Measurements from ENCODE around the gene ESYT3.
"Not testable (repeated sequence)": the region's sequence is repeated elsewhere in the genome, so short reads cannot be mapped to it uniquely, and the experiment has no call there.

The ESYT3 gene

GRCh38 chr3:138461896-138462295 is 27.5 kb downstream of the ESYT3 start:
- no peak for DNase-seq

DNA sequence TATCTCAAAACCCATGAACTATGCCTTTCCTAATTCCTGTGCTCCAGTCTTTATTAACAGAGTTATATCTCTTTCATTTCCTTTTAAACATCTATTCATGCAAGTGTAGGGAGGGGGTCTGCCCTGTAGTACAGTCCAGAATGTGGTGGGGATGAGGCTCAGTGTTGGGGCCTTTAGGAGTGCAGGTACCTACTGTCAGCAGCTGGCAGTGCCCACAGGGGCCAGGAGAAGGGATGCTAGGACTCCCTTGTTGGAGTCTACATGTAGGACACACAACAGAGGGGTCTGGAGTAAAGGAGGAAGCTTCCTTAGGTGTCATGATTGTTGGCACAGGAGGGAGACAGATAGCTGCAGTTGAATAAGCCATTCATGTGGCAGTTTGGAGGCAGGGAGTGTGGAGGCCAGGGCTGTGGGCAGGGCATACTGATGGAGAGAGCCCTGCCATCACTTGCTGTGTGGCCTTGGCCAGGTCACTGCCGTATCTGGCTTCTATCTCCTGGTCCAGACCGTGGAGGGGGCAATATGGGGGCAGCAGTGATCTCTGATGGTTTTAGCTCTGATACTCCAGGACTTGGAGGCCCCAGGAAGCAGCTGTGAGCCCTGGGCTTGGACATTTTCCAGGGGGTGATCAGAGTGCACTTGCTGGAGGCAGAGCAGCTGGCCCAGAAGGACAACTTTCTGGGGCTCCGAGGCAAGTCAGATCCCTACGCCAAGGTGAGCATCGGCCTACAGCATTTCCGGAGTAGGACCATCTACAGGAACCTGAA is 29.5 kb downstream of the ESYT3 start:
- DNase-seq, result no peak

GRCh38 chr3:138464491-138464860 is 30.1 kb downstream of the ESYT3 start:
- no peak for DNase-seq

DNA sequence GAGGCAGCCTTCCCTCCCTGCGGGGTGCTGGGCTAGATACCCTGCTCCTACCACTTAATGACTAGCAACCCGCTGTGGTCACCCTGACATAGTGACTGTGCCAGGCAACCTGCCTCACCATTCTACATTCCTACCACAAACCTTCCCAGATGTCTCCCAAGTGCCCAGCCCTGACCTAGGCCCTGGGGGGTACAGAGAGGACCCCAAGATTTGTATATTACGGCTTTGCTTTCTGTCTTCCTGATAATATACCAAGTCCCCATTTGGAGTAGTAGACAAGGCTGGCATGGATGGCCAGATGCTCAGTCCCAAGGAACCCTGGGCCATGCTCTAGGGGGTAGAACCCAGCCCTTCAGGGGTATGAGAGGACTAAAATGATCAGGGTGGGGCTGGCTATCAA is 31.0 kb downstream of the ESYT3 start:
- DNase-seq, result no peak

- DNase-seq, result no peak
Observed at GRCh38 chr3:138465925-138466324, 31.5 kb downstream of the ESYT3 start.

- no peak for DNase-seq
Observed at GRCh38 chr3:138467931-138468330, 33.5 kb downstream of the ESYT3 start.

GRCh38 chr3:138468451-138468850 is 34.0 kb downstream of the ESYT3 start:
- DNase-seq, result no peak

DNA sequence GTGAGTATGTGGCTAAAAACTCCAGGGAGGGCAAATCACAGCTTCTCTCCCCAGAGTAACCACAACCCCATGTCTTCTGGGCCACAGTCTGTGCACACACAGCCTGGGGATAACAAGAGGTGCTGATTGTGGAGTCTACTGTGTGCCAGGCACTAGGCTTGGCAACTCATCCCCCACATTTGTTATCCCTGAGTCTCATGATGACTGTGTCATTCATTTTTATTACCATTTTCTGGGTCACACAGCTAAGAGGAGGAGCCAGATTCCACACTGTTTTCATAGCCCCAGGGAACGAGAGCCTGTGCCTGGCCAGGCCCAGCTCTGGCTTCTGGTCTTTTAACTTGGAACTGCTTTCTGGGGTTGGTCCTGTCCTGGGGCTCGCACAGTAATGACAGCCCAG is 34.5 kb downstream of the ESYT3 start:
- DNase-seq, result no peak

DNA sequence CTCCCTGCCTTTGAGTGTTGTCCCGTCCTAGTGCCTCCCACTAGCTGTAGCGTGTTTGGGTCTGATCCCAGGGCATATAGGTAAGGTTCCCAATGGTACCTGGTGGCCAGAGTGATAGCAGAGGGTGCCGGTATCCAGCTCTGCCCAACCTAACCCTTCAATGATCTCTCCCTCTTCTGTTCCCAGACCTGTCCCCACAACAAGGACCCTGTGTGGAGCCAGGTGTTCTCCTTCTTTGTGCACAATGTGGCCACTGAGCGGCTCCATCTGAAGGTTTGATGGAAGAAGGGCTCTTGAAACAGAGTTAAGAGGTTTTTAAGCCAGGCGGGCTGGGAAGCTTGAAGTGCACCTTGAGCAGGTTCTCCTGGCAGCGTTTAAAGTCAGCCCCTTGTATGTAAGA is 35.5 kb downstream of the ESYT3 start:
- no peak for DNase-seq

DNA sequence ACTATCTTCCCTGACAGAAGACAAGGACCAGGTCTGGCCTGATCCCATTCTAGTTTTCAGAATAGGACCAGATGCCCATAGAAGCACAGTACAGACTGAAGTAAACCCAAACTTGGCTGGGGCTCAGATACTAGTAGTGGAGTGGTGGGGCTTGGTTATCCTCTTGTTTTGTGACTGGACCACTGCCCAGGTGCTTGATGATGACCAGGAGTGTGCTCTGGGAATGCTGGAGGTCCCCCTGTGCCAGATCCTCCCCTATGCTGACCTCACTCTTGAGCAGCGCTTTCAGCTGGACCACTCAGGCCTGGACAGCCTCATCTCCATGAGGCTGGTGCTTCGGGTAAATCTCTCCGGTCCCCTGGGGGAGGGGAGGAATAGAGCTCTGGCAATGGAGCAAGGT is 36.3 kb downstream of the ESYT3 start:
- DNase-seq, result no peak

GRCh38 chr3:138471481-138471880 is 37.1 kb downstream of the ESYT3 start:
- no peak for DNase-seq

- DNase-seq, result no peak
Observed at GRCh38 chr3:138472141-138472825, 37.9 kb downstream of the ESYT3 start.

- no peak for DNase-seq
Observed at GRCh38 chr3:138473391-138473790, 39.0 kb downstream of the ESYT3 start.

DNA sequence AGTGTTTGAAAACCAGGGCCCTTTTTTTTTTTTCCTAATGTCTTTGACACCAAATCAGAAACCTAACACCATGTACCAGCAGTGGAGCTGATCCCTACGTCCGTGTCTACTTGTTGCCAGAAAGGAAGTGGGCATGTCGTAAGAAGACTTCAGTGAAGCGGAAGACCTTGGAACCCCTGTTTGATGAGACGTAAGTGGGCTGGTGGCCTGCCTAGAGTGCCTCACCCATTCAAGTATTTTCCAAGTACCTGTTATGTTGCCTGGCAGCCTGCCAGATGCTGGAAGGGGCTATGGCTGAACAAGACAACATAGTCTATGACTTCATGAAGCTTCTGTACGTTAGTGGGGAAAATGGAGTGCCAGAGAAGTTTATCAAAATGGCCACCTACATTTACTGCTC is 39.7 kb downstream of the ESYT3 start:
- DNase-seq, result peak; percentile 38

- DNase-seq, result no peak
Observed at GRCh38 chr3:138476526-138476925, 42.1 kb downstream of the ESYT3 start.

GRCh38 chr3:138477120-138477519 is 42.7 kb downstream of the ESYT3 start:
- no peak for DNase-seq

GRCh38 chr3:138477801-138478200 is 43.4 kb downstream of the ESYT3 start:
- no peak for DNase-seq

GRCh38 chr3:138479438-138479863 is 45.0 kb downstream of the ESYT3 start:
- peak; percentile 76 for DNase-seq

DNA sequence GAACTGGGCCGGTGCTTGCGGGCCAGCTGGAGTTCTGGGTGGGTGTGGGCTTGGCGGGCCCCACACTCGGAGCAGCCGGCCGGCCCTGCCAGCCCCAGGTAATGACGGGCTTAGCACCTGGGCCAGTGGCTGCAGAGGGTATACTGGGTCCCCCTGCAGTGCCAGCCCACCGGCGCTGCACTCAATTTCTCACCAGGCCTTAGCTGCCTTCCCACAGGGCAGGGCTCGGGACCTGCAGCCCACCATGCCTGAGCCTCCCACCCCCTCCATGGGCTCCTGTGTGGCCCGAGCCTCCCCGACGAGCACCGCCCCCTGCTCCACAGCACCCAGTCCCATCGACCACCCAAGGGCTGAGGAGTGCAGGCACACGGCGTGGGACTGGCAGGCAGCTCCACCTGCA is 50.3 kb downstream of the ESYT3 start:
- DNase-seq, result not testable (repeated sequence)

GRCh38 chr3:138486580-138486979 is 52.2 kb downstream of the ESYT3 start:
- DNase-seq, result not testable (repeated sequence)

DNA sequence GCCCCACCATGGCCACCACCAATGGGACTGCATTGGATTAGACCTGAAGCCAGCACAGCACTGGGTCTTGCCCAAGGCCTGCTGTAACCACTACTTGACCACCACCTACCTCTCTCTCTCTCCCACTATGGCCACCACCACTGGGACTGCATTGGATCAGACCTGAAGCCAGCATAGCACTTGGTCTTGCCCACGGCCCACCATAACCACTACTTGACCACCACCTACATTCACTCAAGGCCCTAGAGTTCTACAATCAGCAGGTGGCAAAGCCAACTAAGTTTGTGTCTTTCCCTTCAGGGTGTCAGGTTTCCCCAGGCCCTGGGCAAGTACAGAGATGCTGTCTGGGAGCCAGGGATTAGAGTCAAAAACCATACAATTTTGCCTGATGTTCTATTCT is 57.6 kb downstream of the ESYT3 start:
- no peak for DNase-seq

DNA sequence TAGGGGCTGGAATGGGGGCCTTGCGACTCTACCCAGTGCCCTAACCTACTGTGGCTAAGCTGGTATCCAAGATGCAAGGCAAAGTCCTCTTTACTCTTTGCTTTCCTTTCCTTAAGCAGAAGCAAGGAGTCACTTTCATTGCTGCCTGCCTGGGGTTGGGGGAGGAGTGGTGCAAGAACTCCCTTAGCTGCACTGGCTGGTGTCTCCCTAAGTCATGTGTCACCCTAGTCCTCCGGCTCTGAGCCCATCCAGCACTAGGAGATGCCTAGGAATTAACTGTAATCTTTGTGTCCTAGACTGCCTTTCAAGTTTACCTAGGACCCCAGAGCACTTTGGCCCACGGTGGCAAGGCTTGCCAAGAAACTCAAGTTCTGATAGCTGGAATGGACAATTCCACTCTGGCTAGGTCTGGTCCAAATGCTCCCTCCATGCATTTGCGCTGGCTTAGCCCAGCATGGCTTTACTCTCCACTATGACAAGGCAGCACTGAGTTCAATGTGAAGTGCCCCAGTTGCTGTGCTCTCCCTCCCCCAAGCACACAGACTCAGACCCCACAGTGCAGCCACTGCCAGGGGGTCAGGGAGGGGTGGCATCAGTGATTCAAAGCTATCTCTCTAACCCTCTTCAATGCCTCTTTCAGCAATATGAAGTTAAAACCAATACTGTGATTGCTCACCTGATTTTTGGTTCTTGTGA is 58.7 kb downstream of the ESYT3 start:
- no peak for DNase-seq

DNA sequence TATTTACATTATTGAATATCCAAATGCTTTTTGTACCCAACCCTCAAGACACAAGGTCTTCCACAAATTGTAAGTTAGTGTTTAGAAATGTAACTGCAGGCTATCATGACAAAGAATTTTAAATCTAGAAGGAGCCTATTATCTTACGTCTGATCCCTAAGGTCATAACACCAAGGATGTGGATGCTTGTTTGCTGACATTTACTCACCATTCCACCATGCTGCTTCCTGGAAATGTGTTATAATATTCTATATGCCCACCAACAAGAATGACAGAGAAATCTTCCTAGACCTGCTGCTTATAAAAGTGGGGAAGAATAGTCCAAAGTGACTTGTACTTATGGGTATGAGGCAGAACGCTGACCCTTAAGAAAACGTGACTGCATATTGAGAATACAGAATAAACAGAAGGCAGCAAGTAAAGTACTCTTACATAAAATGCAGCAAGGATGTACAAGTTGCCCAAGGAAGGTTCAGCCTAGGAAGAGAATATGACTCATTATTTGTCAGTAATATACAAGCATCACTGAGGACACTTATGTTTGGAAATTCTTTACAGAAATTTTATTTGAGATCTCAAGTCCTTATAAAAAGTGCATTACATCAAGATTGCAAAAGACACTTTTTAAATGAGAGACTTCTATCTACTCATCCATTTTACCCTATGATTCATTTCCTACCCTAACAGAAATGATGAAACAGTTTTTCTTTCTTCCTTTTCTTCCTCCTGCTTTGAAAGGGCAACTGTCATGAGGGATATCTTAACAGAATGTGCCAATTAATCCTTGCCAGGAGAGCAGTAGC is 59.6 kb downstream of the ESYT3 start:
- no peak for DNase-seq

Measured in NCI-H1105 treated with DMSO at 0.1 percent for 48 hours (cell line).